Liver (tissue), 9 donors: ENCODE results near the gene ULK4. TPM values are rescaled to one million over a fixed set of nuclear protein-coding genes. Genes with fewer than 3 reads are reported as not detected.

Source experiments
- DNase-seq: peaks from one replicate; pipeline ENCODE4 v3.0.0-alpha.2; 2017; ENCODE audit warnings: low spot score
- H3K27ac ChIP-seq, 2 donors: one replicate each; pipeline ENCODE4 v1.7.0; 2013; ENCODE audit warnings: inconsistent platforms in 2 of 2, low read length in 2 of 2, control low read depth in 1 of 2, low read depth in 1 of 2, mild to moderate bottlenecking in 1 of 2
- H3K27me3 ChIP-seq, 4 donors: one replicate each; pipeline versions ENCODE4 v1.6.1 to v1.7.0; 2013; ENCODE audit warnings: low read length in 3 of 4, inconsistent platforms in 1 of 4, mild to moderate bottlenecking in 1 of 4, moderate library complexity in 1 of 4; ENCODE audit not compliant: control insufficient read depth in 4 of 4, insufficient read depth in 4 of 4
- H3K36me3 ChIP-seq, 4 donors: one replicate each; pipeline versions ENCODE4 v1.6.1 to v1.7.0; 2013; ENCODE audit warnings: low read length in 3 of 4, mild to moderate bottlenecking in 3 of 4, low read depth in 1 of 4, moderate library complexity in 1 of 4; ENCODE audit not compliant: control insufficient read depth in 4 of 4, insufficient read depth in 3 of 4
- H3K4me1 ChIP-seq, 4 donors: one replicate each; pipeline versions ENCODE4 v1.6.1 to v1.7.0; 2013; ENCODE audit warnings: low read length in 3 of 4, mild to moderate bottlenecking in 3 of 4, moderate library complexity in 1 of 4; ENCODE audit not compliant: control insufficient read depth in 4 of 4, insufficient read depth in 4 of 4
- H3K4me3 ChIP-seq, 3 donors: one replicate each; pipeline versions ENCODE4 v1.6.1 to v1.7.0; 2013; ENCODE audit warnings: low read length in 3 of 3, control low read depth in 1 of 3, low read depth in 1 of 3, mild to moderate bottlenecking in 1 of 3
- H3K9ac ChIP-seq, 2 donors: one replicate each; pipeline ENCODE4 v1.7.0; 2013; ENCODE audit warnings: low read length in 2 of 2, mild to moderate bottlenecking in 2 of 2, moderate library complexity in 2 of 2, control low read depth in 1 of 2, low read depth in 1 of 2
- H3K9me3 ChIP-seq, 4 donors: one replicate each; pipeline versions ENCODE4 v1.6.1 to v1.7.0; 2013; ENCODE audit warnings: low read length in 3 of 4; ENCODE audit not compliant: control insufficient read depth in 4 of 4
- EGR1 ChIP-seq, 2 donors: IDR thresholded peaks; 2 replicates each; pipeline ENCODE4 v1.6.1; 2016 to 2018; ENCODE audit warnings: antibody characterized with exemption in 2 of 2, low read depth in 2 of 2
- FOXA1 ChIP-seq: IDR thresholded peaks from 2 replicates; pipeline ENCODE4 v1.6.1; 2016; ENCODE audit warnings: antibody characterized with exemption
- FOXA2 ChIP-seq: IDR thresholded peaks from 2 replicates; pipeline ENCODE4 v1.6.1; 2016; ENCODE audit warnings: antibody characterized with exemption
- GABPA ChIP-seq, 2 donors: IDR thresholded peaks in 1 of 2; conservative IDR thresholded peaks in 1 of 2; 2 replicates each; pipeline ENCODE4 v1.6.1; 2016; ENCODE audit warnings: antibody characterized with exemption in 2 of 2, mild to moderate bottlenecking in 1 of 2, moderate library complexity in 1 of 2
- HNF4A ChIP-seq, 2 donors: conservative IDR thresholded peaks; 2 replicates each; pipeline ENCODE4 v1.6.1; 2016; ENCODE audit warnings: antibody characterized with exemption in 2 of 2, mild to moderate bottlenecking in 2 of 2
- HNF4G ChIP-seq: IDR thresholded peaks from 2 replicates; pipeline ENCODE4 v1.6.1; 2016; ENCODE audit warnings: antibody characterized with exemption
- JUND ChIP-seq, 2 donors: IDR thresholded peaks; 2 replicates each; pipeline ENCODE4 v1.6.1; 2016; ENCODE audit warnings: antibody characterized with exemption in 2 of 2
- NR2F2 ChIP-seq: IDR thresholded peaks from 2 replicates; pipeline ENCODE4 v1.6.1; 2016; ENCODE audit warnings: antibody characterized with exemption
- RAD21 ChIP-seq, 2 donors: IDR thresholded peaks; 2 replicates each; pipeline ENCODE4 v1.6.1; 2016; ENCODE audit warnings: antibody characterized with exemption in 2 of 2, mild to moderate bottlenecking in 2 of 2
- RXRA ChIP-seq, 2 donors: IDR thresholded peaks; 2 replicates each; pipeline ENCODE4 v1.6.1; 2017 to 2018; ENCODE audit warnings: antibody characterized with exemption in 2 of 2, mild to moderate bottlenecking in 1 of 2
- SP1 ChIP-seq: IDR thresholded peaks from 2 replicates; pipeline ENCODE4 v1.6.1; 2018; ENCODE audit warnings: antibody characterized with exemption, mild to moderate bottlenecking
- TAF1 ChIP-seq: conservative IDR thresholded peaks from 2 replicates; pipeline ENCODE4 v1.6.1; 2016; ENCODE audit warnings: antibody characterized with exemption, mild to moderate bottlenecking
- YY1 ChIP-seq: IDR thresholded peaks from 2 replicates; pipeline ENCODE4 v1.6.1; 2016; ENCODE audit warnings: antibody characterized with exemption, mild to moderate bottlenecking
- WGBS: extraction: QIAGEN DNeasy Blood & Tissue Kit; methylation state at CpG from one replicate; pipeline ENCODE4 v1.1.7; 2013; 5-methylcytosine and 5-hydroxymethylcytosine counted together
- polyA plus RNA-seq, 2 donors: library from polyadenylated mRNA; stranded (reverse) in 1 of 2; unstranded in 1 of 2; fragments of 200-250 nt in 1 of 2; fragments of >200 nt in 1 of 2; fragmentation: Nextera tagmentation in 1 of 2; extraction: Ambion mirVana in 1 of 2; gene quantifications; one replicate each; pipeline versions ENCODE4 v1.2.1 to v1.2.3, GENCODE V29; 2013 to 2015
- total RNA-seq, 2 donors: library from RNA; depleted of rRNA; stranded (reverse); fragments of >200 nt; gene quantifications; one replicate each; pipeline ENCODE4 v1.2.3, GENCODE V29; 2014
- TF ChIP-seq, protein P1 (sequence below): IDR thresholded peaks from 2 replicates; pipeline ENCODE4 v1.6.1; 2016; ENCODE audit warnings: antibody characterized with exemption, mild to moderate bottlenecking
- TF ChIP-seq, protein P2 (sequence below): IDR thresholded peaks from 2 replicates; pipeline ENCODE4 v1.6.1; 2016; ENCODE audit warnings: antibody characterized with exemption
- TF ChIP-seq, protein P3 (sequence below): IDR thresholded peaks from 2 replicates; pipeline ENCODE4 v1.6.1; 2016; ENCODE audit warnings: antibody characterized with exemption
- TF ChIP-seq, protein P4 (sequence below): fragments of 150-350 bp; IDR thresholded peaks from 2 replicates; pipeline ENCODE4 v1.5.1; 2017; ENCODE audit warnings: improper control_type of control experiment, low read depth, low read length; ENCODE audit not compliant: missing input control
- TF ChIP-seq, protein P5 (sequence below): IDR thresholded peaks from 2 replicates; pipeline ENCODE4 v1.6.1; 2016; ENCODE audit warnings: antibody characterized with exemption
- donor health status: healthy.
- donor health status: healthy.
- donor health status: healthy.
- donor health status: healthy.
- donor health status: healthy.

Gene ULK4
- total and polyA plus RNA-seq, 4 donors, result 1.1 to 11.5 (median 3.2) TPM

DNA sequence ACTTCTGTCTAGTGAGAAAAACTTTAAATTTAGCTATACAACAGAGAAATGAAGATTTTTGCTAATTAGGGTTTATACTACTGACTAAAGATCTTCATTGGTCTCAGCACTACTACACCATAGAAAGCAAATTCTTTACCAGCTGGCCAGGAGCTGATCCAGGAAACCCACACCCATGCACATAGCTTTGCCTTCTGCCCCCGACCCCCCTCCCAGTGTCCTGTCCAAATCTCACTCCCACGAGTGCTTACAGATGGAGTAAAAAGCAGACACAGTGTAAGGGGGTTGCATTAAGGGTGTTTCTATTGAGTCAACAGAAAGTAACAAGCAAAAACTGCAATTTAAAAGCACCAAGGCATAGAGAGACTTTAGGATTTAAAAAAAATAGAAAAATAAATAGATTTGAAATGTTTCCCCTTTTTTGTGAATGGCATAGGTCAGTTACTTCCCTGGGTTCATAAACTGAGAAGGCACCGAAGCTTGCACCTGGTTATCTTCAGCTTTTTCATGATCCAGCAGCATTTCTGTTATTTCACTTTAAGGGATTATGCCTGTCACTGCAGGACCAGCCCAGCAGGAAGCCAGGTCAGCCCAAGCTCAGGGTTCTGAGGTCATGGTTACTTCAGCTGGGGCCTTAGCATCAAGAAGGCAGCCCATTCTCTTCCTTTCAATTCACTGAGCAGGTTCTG, 638.3 kb downstream of the ULK4 start:
- TF ChIP-seq JUND (IDR thresholded peaks at IDR 0.05) (no peak), RXRA (IDR thresholded peaks at IDR 0.05) (no peak), TAF1 (no peak), HNF4G (no peak), YY1 (no peak), EGR1 (IDR thresholded peaks at IDR 0.05; ENCODE audit: low read depth in 2 of 2) (no peak), SP1 (no peak), FOXA2 (no peak), NR2F2 (no peak), HNF4A (conservative IDR thresholded peaks at IDR 0.05) (no peak), RAD21 (IDR thresholded peaks at IDR 0.05) (no peak), GABPA (IDR thresholded peaks at IDR 0.05 in 1 of 2, conservative IDR thresholded peaks at IDR 0.05 in 1 of 2) (no peak), FOXA1 (no peak)
- TF ChIP-seq, protein P1, sequence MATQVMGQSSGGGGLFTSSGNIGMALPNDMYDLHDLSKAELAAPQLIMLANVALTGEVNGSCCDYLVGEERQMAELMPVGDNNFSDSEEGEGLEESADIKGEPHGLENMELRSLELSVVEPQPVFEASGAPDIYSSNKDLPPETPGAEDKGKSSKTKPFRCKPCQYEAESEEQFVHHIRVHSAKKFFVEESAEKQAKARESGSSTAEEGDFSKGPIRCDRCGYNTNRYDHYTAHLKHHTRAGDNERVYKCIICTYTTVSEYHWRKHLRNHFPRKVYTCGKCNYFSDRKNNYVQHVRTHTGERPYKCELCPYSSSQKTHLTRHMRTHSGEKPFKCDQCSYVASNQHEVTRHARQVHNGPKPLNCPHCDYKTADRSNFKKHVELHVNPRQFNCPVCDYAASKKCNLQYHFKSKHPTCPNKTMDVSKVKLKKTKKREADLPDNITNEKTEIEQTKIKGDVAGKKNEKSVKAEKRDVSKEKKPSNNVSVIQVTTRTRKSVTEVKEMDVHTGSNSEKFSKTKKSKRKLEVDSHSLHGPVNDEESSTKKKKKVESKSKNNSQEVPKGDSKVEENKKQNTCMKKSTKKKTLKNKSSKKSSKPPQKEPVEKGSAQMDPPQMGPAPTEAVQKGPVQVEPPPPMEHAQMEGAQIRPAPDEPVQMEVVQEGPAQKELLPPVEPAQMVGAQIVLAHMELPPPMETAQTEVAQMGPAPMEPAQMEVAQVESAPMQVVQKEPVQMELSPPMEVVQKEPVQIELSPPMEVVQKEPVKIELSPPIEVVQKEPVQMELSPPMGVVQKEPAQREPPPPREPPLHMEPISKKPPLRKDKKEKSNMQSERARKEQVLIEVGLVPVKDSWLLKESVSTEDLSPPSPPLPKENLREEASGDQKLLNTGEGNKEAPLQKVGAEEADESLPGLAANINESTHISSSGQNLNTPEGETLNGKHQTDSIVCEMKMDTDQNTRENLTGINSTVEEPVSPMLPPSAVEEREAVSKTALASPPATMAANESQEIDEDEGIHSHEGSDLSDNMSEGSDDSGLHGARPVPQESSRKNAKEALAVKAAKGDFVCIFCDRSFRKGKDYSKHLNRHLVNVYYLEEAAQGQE, result no peak
- TF ChIP-seq, protein P2, sequence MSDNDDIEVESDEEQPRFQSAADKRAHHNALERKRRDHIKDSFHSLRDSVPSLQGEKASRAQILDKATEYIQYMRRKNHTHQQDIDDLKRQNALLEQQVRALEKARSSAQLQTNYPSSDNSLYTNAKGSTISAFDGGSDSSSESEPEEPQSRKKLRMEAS, result no peak
- TF ChIP-seq, protein P3, sequence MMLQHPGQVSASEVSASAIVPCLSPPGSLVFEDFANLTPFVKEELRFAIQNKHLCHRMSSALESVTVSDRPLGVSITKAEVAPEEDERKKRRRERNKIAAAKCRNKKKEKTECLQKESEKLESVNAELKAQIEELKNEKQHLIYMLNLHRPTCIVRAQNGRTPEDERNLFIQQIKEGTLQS, result no peak
- TF ChIP-seq, protein P4, sequence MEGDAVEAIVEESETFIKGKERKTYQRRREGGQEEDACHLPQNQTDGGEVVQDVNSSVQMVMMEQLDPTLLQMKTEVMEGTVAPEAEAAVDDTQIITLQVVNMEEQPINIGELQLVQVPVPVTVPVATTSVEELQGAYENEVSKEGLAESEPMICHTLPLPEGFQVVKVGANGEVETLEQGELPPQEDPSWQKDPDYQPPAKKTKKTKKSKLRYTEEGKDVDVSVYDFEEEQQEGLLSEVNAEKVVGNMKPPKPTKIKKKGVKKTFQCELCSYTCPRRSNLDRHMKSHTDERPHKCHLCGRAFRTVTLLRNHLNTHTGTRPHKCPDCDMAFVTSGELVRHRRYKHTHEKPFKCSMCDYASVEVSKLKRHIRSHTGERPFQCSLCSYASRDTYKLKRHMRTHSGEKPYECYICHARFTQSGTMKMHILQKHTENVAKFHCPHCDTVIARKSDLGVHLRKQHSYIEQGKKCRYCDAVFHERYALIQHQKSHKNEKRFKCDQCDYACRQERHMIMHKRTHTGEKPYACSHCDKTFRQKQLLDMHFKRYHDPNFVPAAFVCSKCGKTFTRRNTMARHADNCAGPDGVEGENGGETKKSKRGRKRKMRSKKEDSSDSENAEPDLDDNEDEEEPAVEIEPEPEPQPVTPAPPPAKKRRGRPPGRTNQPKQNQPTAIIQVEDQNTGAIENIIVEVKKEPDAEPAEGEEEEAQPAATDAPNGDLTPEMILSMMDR, result no peak
- TF ChIP-seq, protein P5, sequence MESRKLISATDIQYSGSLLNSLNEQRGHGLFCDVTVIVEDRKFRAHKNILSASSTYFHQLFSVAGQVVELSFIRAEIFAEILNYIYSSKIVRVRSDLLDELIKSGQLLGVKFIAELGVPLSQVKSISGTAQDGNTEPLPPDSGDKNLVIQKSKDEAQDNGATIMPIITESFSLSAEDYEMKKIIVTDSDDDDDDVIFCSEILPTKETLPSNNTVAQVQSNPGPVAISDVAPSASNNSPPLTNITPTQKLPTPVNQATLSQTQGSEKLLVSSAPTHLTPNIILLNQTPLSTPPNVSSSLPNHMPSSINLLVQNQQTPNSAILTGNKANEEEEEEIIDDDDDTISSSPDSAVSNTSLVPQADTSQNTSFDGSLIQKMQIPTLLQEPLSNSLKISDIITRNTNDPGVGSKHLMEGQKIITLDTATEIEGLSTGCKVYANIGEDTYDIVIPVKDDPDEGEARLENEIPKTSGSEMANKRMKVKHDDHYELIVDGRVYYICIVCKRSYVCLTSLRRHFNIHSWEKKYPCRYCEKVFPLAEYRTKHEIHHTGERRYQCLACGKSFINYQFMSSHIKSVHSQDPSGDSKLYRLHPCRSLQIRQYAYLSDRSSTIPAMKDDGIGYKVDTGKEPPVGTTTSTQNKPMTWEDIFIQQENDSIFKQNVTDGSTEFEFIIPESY, result no peak
- H3K4me3 ChIP-seq, result no peak overlapping the region
- no peak overlapping the region for H3K27ac ChIP-seq
- H3K27me3 ChIP-seq, result no peaks in the 10 kb centered on the region
- H3K4me1 ChIP-seq, result no peaks in the 10 kb centered on the region
- H3K9ac ChIP-seq, result no peak overlapping the region
- no peak for DNase-seq
- 68% methylated on average over 3 of the region's 3 CpGs for WGBS
- H3K9me3 ChIP-seq, result no peaks in the 10 kb centered on the region
- no peaks in the 10 kb centered on the region for H3K36me3 ChIP-seq
